Esophagus (tissue), 2 donors: ENCODE results near the gene DNER. TPM values are rescaled to one million over a fixed set of nuclear protein-coding genes. Genes with fewer than 3 reads are reported as not detected.

Experiments
- polyA plus RNA-seq, 2 donors: library from polyadenylated mRNA; stranded (reverse); fragments of 200-250 nt; gene quantifications; one replicate each; pipeline ENCODE4 v1.2.3, GENCODE V29; 2013
- donor health status: healthy with polysubstance abuse.
- donor health status: Bipolar disorder and iron deficiency.

DNER gene
- polyA plus RNA-seq, 2 donors, result 0.24 to 0.29 TPM

Other genes starting within 250 kb of the DNER start
- 10 to 100 TPM; 17.9 to 25.8 TPM for gene TRIP12, start 207.5 kb upstream of the DNER start, polyA plus RNA-seq
- 1 to 10 TPM in 1 of 2 donors, under 1 TPM in 1; 0.57 to 1.3 TPM for gene FBXO36, start 207.9 kb upstream of the DNER start, polyA plus RNA-seq